ENCODE data around the gene TOM1L1.

Gene TOM1L1

DNA sequence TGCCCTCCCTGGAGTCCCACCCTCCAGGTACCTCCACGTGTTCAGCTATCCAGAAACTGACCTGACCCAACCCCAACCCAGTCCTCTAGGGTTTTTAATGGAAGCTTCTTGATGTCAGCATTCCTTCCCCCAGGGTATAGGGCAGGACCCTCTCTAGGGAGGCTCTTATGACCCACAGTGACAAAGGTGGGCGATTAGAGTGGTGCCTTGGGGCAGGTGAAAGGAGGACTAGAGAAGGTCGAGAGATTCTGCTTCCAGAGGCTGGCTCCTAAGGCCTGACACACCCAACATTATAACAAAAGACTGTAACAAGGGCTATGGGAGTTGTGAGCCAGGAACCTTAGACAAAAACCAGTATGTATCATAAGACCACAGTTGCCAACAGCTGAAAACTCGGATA lies 50.6 kb downstream of the TOM1L1 start:
- DNase-seq, result no peak

DNA sequence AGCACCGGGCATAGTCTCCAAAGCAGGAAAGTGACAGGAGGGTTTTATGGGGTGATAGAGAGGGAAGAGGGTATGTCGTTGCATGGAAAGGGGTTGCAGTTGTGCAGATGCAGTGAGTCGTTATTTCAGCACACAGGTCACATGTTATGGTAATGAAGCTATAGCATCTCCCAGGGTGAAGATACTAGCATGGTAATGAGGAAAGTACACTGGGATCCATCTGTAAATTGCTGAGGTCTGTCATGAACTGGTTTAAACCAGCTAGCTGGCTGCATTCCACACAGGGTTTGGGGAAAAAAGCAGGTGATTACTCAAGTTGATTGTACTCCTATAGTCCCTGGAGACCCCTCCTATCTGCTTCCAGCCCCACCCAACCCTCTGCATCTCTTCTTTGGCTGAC lies 56.1 kb downstream of the TOM1L1 start:
- no peak for DNase-seq

DNA sequence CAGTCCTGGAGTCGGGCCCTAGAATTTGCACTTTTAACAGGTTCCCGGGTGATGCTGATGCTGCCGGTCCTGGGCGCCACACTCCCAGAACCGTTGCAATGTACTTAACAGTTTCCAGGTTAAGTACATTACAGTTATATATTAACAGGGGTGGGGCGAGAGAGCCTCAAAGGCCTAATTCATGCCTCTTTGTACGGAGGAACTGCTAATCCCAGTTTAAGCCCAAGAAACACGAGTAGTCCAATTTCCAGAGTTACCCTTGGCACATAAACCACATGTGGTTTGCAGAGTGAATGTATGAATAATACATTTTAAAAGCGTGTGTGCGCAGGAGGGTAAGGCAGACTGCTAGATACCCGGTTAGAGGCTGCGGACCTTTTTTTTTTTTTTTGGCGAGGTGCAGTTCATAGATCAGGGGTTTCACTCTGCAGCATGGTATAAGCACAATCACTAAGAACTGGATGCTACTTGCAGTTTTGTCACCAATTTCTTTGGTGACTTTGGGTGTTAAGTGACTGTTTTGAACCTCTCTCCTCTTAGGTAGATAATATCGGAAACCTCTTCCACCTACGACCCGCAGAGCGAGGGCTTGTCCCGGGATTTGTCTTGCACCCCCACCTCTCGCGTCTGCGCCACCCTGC lies 67.1 kb downstream of the TOM1L1 start:
- no peak for DNase-seq

DNA sequence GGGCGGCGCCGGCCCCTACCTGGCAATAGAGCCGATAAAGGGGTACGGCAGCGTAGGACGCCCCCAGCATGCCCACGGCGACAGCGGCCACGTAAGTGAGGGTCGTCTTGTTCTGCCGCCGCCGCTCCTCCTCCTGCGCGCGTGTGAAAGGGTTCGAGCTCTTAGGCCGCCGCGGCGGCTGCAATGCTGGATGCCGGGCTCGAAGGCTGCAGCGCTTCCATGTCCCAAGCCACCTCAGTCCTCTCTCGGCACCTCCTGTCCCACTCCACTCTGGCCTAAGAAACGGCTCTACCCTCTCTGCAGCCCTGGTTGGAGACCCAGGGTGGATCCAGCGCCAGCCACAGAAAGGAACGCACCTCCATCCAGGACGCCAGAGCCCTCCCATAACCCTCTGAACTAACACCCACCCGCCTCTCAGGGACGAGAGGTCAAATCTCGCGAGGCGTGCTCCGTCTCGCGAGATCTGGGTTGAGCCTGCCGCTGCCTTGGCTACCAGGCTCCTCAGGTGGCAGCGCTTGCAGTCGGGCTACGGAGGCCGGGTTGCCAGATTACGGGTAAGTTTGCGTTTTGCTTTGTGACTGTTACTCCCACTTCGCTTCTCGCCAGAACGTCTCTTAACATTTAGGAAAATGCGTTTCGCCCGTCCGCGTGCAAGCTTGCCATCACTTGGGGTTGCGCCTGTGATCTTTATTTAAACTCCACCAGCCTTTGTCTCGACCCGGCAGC lies 67.8 kb downstream of the TOM1L1 start, which contains the start of the genes COX11 and STXBP4:
TSS of gene COX11 (minus strand) at position 393 of the 726 bp plus-strand sequence. CDS start at position 385, 8 bp downstream.
TSS of gene STXBP4 (plus strand) at position 504 of the 726 bp plus-strand sequence. CDS start 17,455 bp downstream, outside the sequence.
- peak; percentile 83 for DNase-seq

DNA sequence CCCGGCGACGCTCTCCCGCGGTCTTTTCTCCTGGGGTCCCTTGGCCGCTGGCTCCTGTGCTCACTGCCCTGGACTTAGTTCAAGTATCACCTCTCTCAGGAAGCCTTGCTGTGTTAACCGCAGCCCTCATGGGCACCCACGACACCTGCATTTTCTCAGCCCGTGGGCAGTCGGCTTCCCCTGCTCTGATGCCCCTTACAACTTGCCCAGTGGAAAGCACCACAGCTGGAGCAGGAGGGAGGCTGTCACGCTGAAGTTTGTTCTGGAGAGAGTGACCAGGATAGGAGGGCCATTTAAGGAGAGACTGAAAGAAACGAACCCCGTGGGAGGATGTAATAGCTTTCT lies 68.3 kb downstream of the TOM1L1 start:
- no peak for DNase-seq

DNA sequence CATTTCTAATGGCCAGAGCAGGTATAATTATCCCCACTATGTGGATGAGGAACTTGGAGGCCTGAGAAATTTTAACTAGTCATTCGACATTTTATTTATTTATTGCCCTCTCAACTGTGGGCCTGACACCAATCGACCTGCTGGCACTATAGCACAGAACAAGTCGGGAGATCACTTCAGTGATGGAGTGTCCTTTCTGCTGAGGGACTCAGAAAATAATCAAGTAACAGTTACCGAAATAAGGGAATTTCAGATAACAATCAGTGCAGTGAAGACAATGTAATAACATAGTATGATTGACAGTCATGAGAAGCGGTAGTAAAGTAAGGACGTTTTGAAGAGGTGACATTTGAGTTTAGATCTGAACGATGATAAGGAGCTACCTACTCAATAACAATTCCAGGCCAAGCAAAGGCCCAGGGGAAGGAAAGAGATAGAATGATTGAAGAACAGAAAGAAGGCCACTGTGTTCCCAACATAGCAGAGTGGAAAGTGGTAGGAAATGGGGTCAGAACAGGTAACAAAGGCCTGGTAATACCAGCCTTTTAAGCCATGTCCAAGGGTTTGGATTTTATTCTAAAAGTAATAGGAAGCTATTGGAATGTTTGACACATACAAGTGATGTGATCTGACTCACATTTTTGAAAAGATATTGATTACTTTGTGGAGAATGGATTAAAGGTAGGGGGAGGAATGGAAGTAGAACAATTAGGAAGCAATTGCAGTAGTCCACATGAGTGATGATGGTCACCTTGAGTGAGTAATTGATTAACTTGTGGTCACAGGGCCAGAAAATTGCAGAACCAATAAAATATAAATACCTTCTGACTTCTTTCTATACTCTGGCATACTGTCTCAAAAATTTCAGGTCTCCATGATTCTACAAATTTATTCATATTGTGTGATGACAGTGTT lies 69.3 kb downstream of the TOM1L1 start:
- no peak for DNase-seq

DNA sequence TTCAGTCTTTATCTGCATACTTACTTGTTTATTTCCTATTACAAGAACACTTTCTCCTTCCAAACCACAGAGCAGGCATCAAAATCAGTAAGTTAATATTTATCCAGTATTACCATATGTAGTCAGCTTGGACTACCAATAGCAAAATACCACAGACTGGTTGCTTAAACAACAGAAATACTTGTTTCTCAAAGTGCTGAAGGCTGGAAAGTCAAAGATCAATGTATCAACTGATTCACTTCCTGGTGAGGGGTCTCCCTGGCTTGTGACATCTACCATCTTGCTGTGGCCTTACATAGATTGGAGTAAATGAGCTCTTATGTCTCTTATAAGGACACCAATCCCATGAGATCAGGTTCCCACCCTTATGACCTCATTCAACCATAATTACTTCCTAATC lies 70.5 kb downstream of the TOM1L1 start:
- DNase-seq, result no peak

DNA sequence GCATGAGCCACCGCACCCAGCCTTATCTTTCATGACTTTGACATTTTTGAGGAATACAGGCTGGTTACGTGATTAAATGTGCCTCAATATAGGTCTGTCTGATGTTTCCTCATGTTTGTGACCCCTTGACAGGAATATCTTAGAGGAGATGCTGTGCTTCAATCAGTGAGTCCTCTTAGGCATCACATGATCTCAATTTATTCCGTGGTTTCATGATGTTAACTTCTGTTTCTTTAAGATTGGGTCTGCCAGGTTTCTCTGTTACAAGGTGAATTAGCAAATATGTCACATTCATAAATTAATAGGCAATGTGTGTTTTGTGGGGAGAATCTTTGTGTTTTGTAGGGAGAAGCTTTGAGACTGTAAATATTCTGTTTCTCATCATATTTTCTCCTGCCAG lies 71.2 kb downstream of the TOM1L1 start:
- no peak for DNase-seq

DNA sequence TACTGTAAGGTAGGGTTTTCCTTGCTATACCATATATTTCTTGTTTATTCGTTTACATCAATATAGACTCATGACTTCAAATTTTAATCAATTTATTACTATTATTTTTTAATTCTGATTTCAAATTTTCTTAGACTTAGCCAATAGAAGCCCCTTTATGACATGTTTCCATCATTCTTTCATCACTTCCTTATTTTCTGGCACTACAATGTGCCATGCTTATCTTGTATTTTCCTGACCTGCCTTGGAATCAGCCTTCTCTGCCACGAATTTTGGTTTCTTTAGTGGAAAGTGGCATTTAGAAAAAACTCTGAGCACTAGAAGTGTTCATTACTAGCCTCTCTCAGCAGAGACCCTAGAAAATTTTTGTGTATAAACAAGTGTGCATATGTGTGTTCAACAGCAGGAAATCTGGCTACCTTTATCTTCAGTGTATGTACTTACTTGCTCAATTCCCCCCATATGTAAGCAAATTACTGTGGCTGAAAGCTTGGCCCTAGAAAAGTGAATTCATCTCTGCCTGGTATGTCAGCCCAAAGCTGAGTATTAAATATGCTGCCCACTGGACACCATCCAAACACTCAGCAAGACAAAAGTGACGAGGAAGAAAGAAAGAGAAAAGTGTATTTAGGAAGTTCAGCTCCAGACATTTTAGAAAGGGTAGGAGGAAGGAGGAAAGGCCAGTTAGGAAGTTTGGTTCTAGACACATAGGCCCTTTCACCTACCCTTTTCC lies 71.9 kb downstream of the TOM1L1 start:
- DNase-seq, result no peak

DNA sequence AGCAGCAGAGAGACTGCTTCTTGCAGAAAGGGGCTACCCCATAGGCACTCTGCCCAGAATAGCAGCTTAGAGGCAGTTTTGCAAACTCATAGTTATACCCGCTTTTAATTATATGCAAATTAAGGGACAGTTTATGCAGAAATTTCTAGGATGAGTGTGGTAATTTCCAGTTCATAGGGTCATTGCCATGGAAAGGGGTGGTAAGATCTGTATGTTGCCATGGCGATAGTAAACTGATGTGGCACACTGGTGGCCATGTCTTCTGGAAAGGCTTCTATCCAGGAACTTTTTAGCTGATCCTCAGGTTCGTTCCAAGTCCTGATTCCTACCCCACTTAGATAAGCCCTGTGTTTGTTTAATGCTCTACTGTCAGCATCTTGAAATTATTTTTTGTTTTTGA lies 74.1 kb downstream of the TOM1L1 start:
- DNase-seq, result no peak

DNA sequence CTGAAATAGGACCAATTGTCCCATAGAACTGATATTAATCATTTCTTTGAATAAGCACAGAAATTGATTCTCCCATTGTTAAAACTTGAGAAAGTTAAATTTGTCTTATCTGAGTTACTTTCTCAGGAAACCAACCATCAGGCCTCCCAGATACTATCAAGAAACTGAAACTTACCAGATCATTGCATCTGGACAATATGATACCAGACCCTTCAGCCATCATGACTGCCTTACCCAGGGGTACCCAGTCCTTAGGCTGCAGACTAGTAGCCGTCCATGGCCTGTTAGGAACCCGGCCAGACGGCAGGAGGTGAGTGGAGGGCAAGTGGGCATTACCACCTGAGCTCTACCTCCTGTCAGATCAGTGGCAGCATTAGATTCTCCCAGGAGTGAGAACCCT lies 75.7 kb downstream of the TOM1L1 start:
- no peak for DNase-seq

DNA sequence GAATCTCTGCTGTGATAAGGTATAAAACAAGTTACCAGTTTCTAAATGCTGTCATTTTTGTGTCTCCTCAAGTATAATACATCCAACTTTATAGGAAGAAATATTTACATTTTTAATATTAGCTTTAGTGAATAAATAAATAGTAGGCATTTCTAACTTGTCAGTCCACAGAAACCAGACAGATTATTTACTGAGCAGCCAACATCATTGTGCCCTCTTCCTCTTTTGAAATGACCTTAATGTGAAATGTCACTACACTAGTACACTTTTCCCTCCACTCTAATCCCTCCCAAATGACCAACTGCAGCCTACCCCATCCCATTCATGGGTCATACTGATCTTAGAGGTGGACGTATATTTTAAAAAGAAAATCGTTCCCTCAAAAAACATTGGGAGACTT lies 77.1 kb downstream of the TOM1L1 start:
- no peak for DNase-seq

DNA sequence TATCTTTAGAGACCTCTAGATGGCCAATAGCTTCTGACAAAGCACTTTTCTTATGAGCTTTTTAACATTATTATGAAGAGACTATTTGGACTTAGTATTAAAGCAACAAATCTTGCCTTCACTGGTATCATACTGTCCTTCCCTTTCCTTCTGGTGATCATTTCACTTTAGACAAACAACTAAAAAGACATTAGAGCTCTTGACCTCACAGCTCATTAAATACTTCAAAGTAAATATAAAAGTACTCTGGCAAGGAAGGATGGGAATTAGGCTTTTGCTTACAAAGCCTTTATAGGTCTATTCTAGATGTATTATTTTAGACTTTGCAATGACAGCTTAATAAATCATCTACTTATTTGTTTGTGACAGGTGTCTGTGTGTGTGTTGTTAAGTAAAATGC lies 79.0 kb downstream of the TOM1L1 start:
- no peak for DNase-seq

DNA sequence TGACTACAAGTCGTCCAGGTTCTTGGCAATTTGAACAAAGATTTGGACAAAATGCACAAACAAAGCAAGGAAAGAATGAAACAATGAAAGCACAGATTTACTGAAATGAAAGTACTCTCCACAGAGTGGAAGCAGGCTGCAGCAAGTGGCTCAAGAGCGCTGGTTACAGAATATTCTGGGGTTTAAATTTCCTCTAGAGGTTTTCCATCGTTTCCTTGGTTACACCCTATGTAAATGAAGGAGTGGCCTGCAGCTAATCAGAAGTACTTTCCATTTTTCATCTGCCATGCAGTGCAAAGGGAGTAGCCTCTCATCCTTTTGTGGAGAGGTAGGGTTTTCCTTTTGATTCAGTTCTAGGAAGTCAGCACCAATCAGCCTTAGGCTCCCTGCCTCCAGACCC lies 79.7 kb downstream of the TOM1L1 start:
- DNase-seq, result no peak

DNA sequence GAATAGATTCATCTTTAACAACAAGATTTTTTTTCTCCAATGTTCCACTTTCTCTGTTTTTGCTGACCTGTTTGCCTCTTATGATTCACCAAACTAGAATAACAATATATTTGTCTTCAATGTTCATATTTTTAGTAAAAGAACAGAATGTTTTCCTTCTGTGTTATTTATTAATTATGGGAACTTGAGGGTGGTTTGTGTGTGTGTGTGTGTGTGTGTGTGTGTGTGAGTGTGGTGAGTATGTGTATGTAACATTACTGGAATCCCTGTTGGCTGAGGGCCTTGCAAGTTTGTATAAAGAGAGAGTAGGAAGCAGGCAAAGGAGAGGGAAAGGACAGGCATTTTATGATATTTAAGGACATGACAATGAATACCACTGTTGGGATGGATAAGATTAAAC lies 81.7 kb downstream of the TOM1L1 start:
- no peak for DNase-seq

DNA sequence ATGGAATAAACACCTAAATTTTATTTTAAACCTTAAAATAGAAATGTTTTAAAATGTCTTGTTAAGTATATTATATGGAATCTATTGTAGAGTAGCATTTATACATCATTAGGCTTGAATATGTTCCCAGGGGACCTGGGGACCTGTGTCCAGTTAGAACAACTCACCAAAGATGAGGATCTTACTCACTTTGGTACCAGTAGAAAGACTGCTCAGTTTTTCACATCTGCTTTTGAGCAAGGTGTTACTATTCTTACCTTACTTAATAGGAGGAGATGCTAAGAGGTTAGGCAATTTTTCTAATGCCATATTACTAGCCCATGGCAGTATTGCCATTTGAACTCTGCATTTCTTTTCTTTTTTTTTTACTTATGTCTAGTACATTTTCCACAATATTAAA lies 82.6 kb downstream of the TOM1L1 start:
- no peak for DNase-seq

DNA sequence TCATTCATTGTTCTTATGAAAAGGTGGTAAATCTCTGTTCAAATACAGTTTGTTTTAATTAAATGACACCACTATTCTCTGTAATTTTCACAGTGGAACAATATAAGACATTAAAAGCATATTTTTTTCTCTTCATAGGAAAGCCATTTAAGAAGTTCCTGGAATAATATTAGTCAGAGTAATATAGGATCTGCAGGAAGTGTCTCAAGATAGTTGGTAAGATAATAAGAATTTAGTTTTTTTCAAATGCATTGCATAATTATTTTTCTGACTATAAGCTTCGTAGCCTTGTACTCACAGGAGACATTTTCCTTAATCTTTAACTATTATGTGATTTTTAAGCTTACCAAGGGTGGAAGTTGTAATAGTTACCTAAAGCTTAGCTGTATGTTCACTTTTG lies 84.8 kb downstream of the TOM1L1 start:
- no peak for DNase-seq

DNA sequence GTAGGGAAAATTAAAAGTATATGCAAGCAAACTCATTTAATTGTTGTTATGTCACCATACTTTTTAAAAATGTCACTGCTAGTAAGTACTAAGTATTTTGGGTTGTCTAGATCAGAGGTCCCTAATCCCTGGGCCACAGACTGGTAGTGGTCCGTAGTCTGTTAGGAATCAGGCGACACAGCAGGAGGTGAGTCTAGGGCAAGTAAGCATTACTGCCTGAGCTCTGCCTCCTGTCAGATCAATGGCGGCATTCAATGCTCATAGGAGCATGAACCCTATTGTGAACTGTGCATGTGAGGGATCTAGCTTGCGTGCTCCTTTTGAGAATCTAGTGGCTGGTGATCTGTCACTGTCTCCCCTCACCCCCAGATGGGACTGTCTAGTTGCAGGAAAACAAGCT lies 89.5 kb downstream of the TOM1L1 start:
- DNase-seq, result no peak

DNA sequence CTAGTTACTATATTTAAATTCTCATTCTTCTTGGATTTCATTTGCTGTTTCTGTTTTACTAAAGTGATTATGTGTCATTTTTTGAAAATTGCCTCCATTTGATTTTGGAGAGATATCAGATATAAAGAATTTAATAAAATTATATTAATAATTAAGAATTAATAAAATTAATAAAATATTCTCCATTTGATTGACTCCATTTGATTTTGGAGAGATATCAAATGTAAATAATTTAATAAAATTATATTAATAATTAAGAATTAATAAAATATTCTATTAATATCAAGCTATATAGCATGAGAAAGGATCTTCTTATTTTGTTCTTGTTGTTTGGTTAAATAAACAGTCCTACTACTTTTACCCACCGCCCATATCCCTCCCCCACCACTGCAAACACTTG lies 90.9 kb downstream of the TOM1L1 start:
- DNase-seq, result no peak

DNA sequence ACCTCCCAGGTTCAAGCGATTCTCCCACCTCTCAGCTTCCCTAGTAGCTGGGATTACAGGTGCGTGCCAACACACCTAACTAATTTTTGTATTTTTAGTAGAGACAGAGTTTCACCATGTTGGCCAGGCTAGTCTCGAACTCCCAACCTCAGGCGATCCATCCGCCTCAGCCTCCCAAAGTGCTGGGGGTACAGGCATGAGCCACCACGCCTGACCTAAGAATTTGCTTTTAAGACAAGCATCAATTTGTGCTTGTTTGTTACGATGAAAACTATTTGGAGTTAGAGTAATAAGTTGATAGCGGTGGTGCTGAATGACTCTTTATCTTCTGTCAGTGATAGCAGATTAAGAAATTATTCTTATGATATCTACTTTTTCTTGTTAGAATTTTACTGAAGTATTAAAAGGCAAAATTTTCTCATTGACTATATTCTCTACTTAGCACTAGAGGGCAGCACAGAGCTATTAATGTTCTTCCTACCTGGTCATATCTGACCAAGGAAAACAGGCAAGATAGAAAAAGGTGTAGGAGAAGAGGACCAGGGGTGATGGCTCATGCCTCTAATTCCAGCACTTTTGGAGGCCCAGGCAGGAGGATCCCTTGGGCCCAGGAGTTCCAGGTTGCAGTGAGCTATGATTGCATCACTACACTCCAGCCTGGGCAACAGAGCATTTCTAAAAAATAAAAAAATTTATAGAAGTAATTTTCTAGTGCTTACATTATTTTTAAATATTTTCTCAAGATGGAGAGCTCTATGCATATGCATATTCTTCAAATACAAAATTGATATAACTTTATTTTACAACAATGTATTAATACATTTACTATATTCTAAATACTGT lies 92.4 kb downstream of the TOM1L1 start:
- no peak for DNase-seq

DNA sequence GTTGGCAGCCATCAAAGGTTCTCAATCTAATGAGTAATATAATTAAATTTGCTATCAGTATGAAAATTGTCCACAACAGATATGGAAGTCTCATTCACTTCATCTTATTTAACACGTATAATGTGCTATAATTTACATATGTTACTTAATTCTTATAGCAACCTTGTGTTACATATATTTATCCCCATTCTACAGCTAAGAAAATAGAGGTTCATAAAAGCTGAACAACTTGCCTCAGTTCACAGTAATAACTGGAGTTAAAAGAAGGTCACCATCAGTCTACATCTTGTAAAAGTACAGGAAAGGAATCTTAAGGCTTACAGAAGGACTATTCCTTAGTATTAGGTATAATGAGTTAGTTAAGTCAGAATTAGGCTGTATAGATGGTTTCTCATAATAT lies 95.8 kb downstream of the TOM1L1 start:
- DNase-seq, result no peak

DNA sequence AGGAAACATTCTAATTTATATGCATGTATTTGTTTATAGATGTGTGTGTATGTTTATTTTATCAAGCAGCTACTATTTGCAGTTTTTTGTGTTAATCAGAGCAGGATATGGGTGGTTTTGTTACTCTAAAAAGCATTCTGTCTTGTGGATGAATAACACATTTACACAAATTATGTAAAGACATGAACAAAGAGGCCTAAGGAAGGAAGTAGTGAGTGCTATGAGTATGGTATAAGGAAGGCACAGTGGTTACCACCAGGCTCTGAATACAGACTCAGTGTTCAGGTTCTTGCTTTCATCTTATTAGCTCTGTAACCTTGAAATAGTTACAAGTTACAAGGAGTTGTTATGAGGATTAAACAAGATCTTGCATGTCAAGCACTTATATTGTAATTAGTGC lies 101.8 kb downstream of the TOM1L1 start:
- DNase-seq, result no peak
